GM23338 (cell line): ENCODE results near the gene DIO1. TPM values are rescaled to one million over a fixed set of nuclear protein-coding genes. Genes with fewer than 3 reads are reported as not detected.

Source experiments
- ATAC-seq: fragments of 200-7000 bp; cut with Tn5 transposase; 3 replicates; pipeline ENCODE4 v1.9.1; 2020
- DNase-seq: peaks from one replicate; pipeline ENCODE4 v3.0.0-alpha.2; 2015; ENCODE audit warnings: low spot score
- H2AFZ ChIP-seq: fragments of 200-600 bp; sonication (generic); 2 replicates; pipeline ENCODE4 v1.8.0; 2016; ENCODE audit warnings: antibody characterized with exemption, mild to moderate bottlenecking, moderate library complexity
- H3F3A ChIP-seq: fragments of 200-600 bp; sonication (generic); replicated peaks from 2 replicates; pipeline ENCODE4 v1.8.0; 2017; ENCODE audit warnings: antibody characterized with exemption, mixed run types, low read depth
- H3K27ac ChIP-seq: fragments of 200-600 bp; sonication (generic); 2 replicates; pipeline ENCODE4 v1.6.1; 2016; ENCODE audit warnings: low read depth
- H3K27me3 ChIP-seq: fragments of 200-600 bp; sonication (generic); 2 replicates; pipeline ENCODE4 v1.8.0; 2016; ENCODE audit warnings: mild to moderate bottlenecking, mixed run types, moderate library complexity; ENCODE audit not compliant: insufficient read depth
- H3K36me3 ChIP-seq: fragments of 200-600 bp; sonication (generic); 2 replicates; pipeline ENCODE4 v1.8.0; 2016; ENCODE audit warnings: mild to moderate bottlenecking; ENCODE audit not compliant: insufficient read depth
- H3K4me1 ChIP-seq: fragments of 200-600 bp; sonication (generic); 2 replicates; pipeline ENCODE4 v1.8.0; 2016; ENCODE audit warnings: mild to moderate bottlenecking, moderate library complexity; ENCODE audit not compliant: insufficient read depth
- H3K4me2 ChIP-seq: fragments of 200-600 bp; sonication (generic); 2 replicates; pipeline ENCODE4 v1.7.1; 2017; ENCODE audit warnings: mixed run types
- H3K4me3 ChIP-seq: fragments of 200-600 bp; sonication (generic); 2 replicates; pipeline ENCODE4 v1.6.1; 2016; ENCODE audit warnings: mixed run types
- H3K79me2 ChIP-seq: fragments of 200-600 bp; sonication (generic); replicated peaks from 2 replicates; pipeline ENCODE4 v1.8.0; 2017; ENCODE audit warnings: mild to moderate bottlenecking; ENCODE audit not compliant: insufficient read depth
- H3K9me2 ChIP-seq: fragments of 200-600 bp; sonication (generic); 2 replicates; pipeline ENCODE4 v1.8.0; 2017; ENCODE audit not compliant: insufficient read depth
- H4K20me1 ChIP-seq: fragments of 200-600 bp; sonication (generic); replicated peaks from 2 replicates; pipeline ENCODE4 v1.8.0; 2017; ENCODE audit warnings: mild to moderate bottlenecking; ENCODE audit not compliant: insufficient read depth
- H3K27ac Mint-ChIP-seq: 2 replicates; pipeline ENCODE4 v1.8.0; 2020; ENCODE audit warnings: inconsistent platforms, mild to moderate bottlenecking, moderate library complexity, mixed read lengths
- H3K27me3 Mint-ChIP-seq: 3 replicates; pipeline ENCODE4 v1.8.0; 2022; ENCODE audit warnings: low read depth, mild to moderate bottlenecking, moderate library complexity, mixed read lengths, inconsistent platforms; ENCODE audit not compliant: insufficient read depth, poor library complexity
- H3K36me3 Mint-ChIP-seq: 3 replicates; pipeline ENCODE4 v1.8.0; 2021; ENCODE audit warnings: low read depth, mild to moderate bottlenecking, inconsistent platforms, moderate library complexity, mixed read lengths
- H3K4me1 Mint-ChIP-seq: 3 replicates; pipeline ENCODE4 v1.8.0; 2020; ENCODE audit warnings: mild to moderate bottlenecking, inconsistent platforms, mixed read lengths
- H3K4me3 Mint-ChIP-seq: 3 replicates; pipeline ENCODE4 v1.8.0; 2021; ENCODE audit warnings: moderate library complexity, mild to moderate bottlenecking, inconsistent platforms, mixed read lengths
- H3K9me3 Mint-ChIP-seq: 3 replicates; pipeline ENCODE4 v1.8.0; 2020; ENCODE audit warnings: moderate library complexity, mild to moderate bottlenecking, inconsistent platforms, mixed read lengths
- CREB1 ChIP-seq: fragments of 250-450 bp; sonication (Bioruptor Pico); IDR thresholded peaks from 2 replicates; pipeline ENCODE4 v1.5.0; 2020; ENCODE audit warnings: low read depth, mild to moderate bottlenecking, moderate library complexity
- CTCF ChIP-seq, 2 experiments: fragments of 200-600 bp in 1 of 2; sonication (generic) in 1 of 2; conservative IDR thresholded peaks; 2 replicates each; pipeline versions ENCODE4 v1.5.1 to v1.6.1; 2016 to 2017; ENCODE audit warnings: antibody characterized with exemption in 2 of 2, low read depth in 2 of 2, mild to moderate bottlenecking in 2 of 2, moderate library complexity in 1 of 2
- EZH2 ChIP-seq: fragments of 200-600 bp; sonication (generic); IDR thresholded peaks from one replicate; pipeline ENCODE4 v1.8.0; 2017; ENCODE audit warnings: antibody characterized with exemption, mild to moderate bottlenecking, low read depth; ENCODE audit not compliant: unreplicated experiment
- JUNB ChIP-seq: IDR thresholded peaks from one replicate; pipeline ENCODE4 v1.6.1; 2016; ENCODE audit warnings: antibody characterized with exemption; ENCODE audit not compliant: unreplicated experiment
- NANOG ChIP-seq: IDR thresholded peaks from 2 replicates; pipeline ENCODE4 v1.6.1; 2016; ENCODE audit warnings: antibody characterized with exemption, borderline replicate concordance
- POLR2AphosphoS5 ChIP-seq: IDR thresholded peaks from 2 replicates; pipeline ENCODE4 v1.6.1; 2016; ENCODE audit warnings: antibody characterized with exemption, low read depth
- STAT1 ChIP-seq: IDR thresholded peaks from one replicate; pipeline ENCODE4 v1.6.1; 2016; ENCODE audit warnings: antibody characterized with exemption; ENCODE audit not compliant: unreplicated experiment
- polyA plus RNA-seq: library from polyadenylated mRNA; unstranded; fragments of >200 nt; fragmentation: Nextera tagmentation; extraction: Ambion mirVana; gene quantifications from 2 replicates; pipeline ENCODE4 v1.2.1, GENCODE V29; 2016
- total RNA-seq: library from RNA; depleted of rRNA; stranded (reverse); fragments of >200 nt; shearing (Covaris generic); gene quantifications from 2 replicates; pipeline ENCODE4 v1.2.3, GENCODE V29; 2014
- TF ChIP-seq, protein P1 (sequence below): fragments of 250-450 bp; sonication (Bioruptor Pico); IDR thresholded peaks from 2 replicates; pipeline ENCODE4 v1.5.0; 2020; ENCODE audit warnings: mild to moderate bottlenecking, moderate library complexity

DIO1 gene
- total and polyA plus RNA-seq, 2 experiments from 2014 or later: 0.27 TPM; not detected in 1

DNA sequence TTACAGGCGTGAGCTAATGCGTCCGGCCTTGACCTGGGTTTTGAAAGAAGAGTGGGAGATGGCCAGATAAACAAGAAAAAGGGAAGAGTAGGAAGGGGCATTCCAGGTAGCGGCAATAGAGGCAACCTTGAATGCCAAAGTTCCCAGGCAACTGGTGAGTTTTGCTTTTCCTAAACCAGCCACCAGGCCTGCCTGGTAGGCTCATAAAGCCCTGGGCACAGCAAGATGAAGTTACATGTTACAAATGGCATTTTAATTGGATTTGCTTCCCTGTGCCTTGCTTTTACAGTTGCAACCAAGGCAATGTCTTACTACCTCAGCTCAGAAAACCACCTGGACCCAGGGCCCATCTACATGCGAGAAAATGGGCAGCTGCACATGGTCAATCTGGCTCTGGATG, 57.7 kb downstream of the DIO1 start (continued):
- TF ChIP-seq, protein P1, sequence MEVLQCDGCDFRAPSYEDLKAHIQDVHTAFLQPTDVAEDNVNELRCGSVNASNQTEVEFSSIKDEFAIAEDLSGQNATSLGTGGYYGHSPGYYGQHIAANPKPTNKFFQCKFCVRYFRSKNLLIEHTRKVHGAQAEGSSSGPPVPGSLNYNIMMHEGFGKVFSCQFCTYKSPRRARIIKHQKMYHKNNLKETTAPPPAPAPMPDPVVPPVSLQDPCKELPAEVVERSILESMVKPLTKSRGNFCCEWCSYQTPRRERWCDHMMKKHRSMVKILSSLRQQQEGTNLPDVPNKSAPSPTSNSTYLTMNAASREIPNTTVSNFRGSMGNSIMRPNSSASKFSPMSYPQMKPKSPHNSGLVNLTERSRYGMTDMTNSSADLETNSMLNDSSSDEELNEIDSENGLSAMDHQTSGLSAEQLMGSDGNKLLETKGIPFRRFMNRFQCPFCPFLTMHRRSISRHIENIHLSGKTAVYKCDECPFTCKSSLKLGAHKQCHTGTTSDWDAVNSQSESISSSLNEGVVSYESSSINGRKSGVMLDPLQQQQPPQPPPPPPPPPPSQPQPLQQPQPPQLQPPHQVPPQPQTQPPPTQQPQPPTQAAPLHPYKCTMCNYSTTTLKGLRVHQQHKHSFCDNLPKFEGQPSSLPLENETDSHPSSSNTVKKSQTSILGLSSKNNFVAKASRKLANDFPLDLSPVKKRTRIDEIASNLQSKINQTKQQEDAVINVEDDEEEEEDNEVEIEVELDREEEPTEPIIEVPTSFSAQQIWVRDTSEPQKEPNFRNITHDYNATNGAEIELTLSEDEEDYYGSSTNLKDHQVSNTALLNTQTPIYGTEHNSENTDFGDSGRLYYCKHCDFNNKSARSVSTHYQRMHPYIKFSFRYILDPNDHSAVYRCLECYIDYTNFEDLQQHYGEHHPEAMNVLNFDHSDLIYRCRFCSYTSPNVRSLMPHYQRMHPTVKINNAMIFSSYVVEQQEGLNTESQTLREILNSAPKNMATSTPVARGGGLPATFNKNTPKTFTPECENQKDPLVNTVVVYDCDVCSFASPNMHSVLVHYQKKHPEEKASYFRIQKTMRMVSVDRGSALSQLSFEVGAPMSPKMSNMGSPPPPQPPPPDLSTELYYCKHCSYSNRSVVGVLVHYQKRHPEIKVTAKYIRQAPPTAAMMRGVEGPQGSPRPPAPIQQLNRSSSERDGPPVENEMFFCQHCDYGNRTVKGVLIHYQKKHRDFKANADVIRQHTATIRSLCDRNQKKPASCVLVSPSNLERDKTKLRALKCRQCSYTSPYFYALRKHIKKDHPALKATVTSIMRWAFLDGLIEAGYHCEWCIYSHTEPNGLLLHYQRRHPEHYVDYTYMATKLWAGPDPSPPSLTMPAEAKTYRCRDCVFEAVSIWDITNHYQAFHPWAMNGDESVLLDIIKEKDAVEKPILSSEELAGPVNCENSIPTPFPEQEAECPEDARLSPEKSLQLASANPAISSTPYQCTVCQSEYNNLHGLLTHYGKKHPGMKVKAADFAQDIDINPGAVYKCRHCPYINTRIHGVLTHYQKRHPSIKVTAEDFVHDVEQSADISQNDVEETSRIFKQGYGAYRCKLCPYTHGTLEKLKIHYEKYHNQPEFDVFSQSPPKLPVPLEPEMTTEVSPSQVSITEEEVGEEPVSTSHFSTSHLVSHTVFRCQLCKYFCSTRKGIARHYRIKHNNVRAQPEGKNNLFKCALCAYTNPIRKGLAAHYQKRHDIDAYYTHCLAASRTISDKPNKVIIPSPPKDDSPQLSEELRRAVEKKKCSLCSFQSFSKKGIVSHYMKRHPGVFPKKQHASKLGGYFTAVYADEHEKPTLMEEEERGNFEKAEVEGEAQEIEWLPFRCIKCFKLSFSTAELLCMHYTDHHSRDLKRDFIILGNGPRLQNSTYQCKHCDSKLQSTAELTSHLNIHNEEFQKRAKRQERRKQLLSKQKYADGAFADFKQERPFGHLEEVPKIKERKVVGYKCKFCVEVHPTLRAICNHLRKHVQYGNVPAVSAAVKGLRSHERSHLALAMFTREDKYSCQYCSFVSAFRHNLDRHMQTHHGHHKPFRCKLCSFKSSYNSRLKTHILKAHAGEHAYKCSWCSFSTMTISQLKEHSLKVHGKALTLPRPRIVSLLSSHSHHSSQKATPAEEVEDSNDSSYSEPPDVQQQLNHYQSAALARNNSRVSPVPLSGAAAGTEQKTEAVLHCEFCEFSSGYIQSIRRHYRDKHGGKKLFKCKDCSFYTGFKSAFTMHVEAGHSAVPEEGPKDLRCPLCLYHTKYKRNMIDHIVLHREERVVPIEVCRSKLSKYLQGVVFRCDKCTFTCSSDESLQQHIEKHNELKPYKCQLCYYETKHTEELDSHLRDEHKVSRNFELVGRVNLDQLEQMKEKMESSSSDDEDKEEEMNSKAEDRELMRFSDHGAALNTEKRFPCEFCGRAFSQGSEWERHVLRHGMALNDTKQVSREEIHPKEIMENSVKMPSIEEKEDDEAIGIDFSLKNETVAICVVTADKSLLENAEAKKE: no peak
- TF ChIP-seq POLR2AphosphoS5 (no peak), NANOG (no peak)

GRCh38 chr1:53954128-53954527, 60.1 kb downstream of the DIO1 start:
- no peak for DNase-seq
- Histone ChIP-seq H3K4me2 (no peak overlapping the region), H3K4me3 (no peak overlapping the region), H3K4me1 (peaks cover 48% of the 10 kb centered on the region), H4K20me1 (peaks cover 3% of the 10 kb centered on the region), H3F3A (no peaks in the 10 kb centered on the region), H3K27ac (no peak overlapping the region), H3K9me2 (no peaks in the 10 kb centered on the region), H2AFZ (no peak overlapping the region), H3K36me3 (peaks cover 12% of the 10 kb centered on the region; the same call in 1 of the 2 replicates), H3K27me3 (no peaks in the 10 kb centered on the region), H3K79me2 (peaks cover 35% of the 10 kb centered on the region)
- no peak for ATAC-seq
- no peak overlapping the region for H3K4me3 Mint-ChIP-seq
- H3K36me3 Mint-ChIP-seq: peaks cover 38% of the 10 kb centered on the region
- H3K4me1 Mint-ChIP-seq: peaks cover 42% of the 10 kb centered on the region
- H3K27me3 Mint-ChIP-seq: no peaks in the 10 kb centered on the region
- no peak overlapping the region for H3K27ac Mint-ChIP-seq
- no peak for TF ChIP-seq STAT1
- no peak for TF ChIP-seq JUNB
- no peak for TF ChIP-seq CREB1 (CRISPR knock-in tag)
- no peak for TF ChIP-seq EZH2
- no peak for TF ChIP-seq CTCF (conservative IDR thresholded peaks at IDR 0.05; ENCODE audit: low read depth in 2 of 2)
- no peaks in the 10 kb centered on the region for H3K9me3 Mint-ChIP-seq
